Activated CD8-positive, alpha-beta memory T cell treated with anti-CD3 and anti-CD28 coated beads, Interleukin-2, amount 50 U/mL, for 1 hour (primary cell): Measurements from ENCODE around the gene NUP214.
"Not testable (repeated sequence)": the region's sequence is repeated elsewhere in the genome, so short reads cannot be mapped to it uniquely, and the experiment has no call there.

Source experiments
- DNase-seq: peaks from one replicate; pipeline ENCODE4 v3.0.0-alpha.2; 2020; ENCODE audit errors: extremely low read depth

Gene NUP214

GRCh38 chr9:131233556-131233955 is 108.2 kb downstream of the NUP214 start:
- DNase-seq, result no peak

- no peak for DNase-seq
Measured at GRCh38 chr9:131233995-131234394, 108.6 kb downstream of the NUP214 start.

GRCh38 chr9:131234799-131235479 is 109.6 kb downstream of the NUP214 start:
- DNase-seq, result no peak

GRCh38 chr9:131235480-131235851 is 110.1 kb downstream of the NUP214 start:
- DNase-seq, result no peak

GRCh38 chr9:131236161-131236560 is 110.8 kb downstream of the NUP214 start:
- no peak for DNase-seq

- no peak for DNase-seq
Measured at GRCh38 chr9:131236761-131237160, 111.4 kb downstream of the NUP214 start.

- DNase-seq, result no peak
Measured at GRCh38 chr9:131237291-131237690, 111.9 kb downstream of the NUP214 start.

- DNase-seq, result peak; percentile 65
Measured at GRCh38 chr9:131237931-131238401, 112.6 kb downstream of the NUP214 start.

- DNase-seq, result no peak
Measured at GRCh38 chr9:131238402-131239021, 113.1 kb downstream of the NUP214 start.

GRCh38 chr9:131239161-131239975 is 114.0 kb downstream of the NUP214 start:
- no peak for DNase-seq

- DNase-seq, result no peak
Measured at GRCh38 chr9:131240047-131240921, 114.9 kb downstream of the NUP214 start.

- DNase-seq, result not testable (repeated sequence)
Measured at GRCh38 chr9:131244331-131244730, 118.9 kb downstream of the NUP214 start.

GRCh38 chr9:131246618-131247017 is 121.2 kb downstream of the NUP214 start:
- no peak for DNase-seq

GRCh38 chr9:131252120-131252519 is 126.7 kb downstream of the NUP214 start:
- no peak for DNase-seq

GRCh38 chr9:131253891-131254491 is 128.6 kb downstream of the NUP214 start:
- no peak for DNase-seq

- DNase-seq, result no peak
Measured at GRCh38 chr9:131254626-131255025, 129.2 kb downstream of the NUP214 start.

- DNase-seq, result no peak
Measured at GRCh38 chr9:131255676-131256197, 130.4 kb downstream of the NUP214 start.

GRCh38 chr9:131257266-131258025 is 132.1 kb downstream of the NUP214 start:
- no peak for DNase-seq

GRCh38 chr9:131258186-131258585 is 132.8 kb downstream of the NUP214 start:
- DNase-seq, result no peak
